A549 treated with Mapracorat at 1 μM for 4 hours (cell line): ENCODE data around the gene TRAPPC3. TPM values are rescaled to one million over a fixed set of nuclear protein-coding genes. Genes with fewer than 3 reads are reported as not detected.

Source experiments
- total RNA-seq: library from RNA; stranded (reverse); fragments of 200-300 nt; extraction: Qiagen RNA extraction; gene quantifications from 5 replicates; pipeline ENCODE4 v1.2.3, GENCODE V29; 2022

Gene TRAPPC3
- 69.6 to 89.3 TPM (median 84.8 TPM) in 5 replicates for total RNA-seq

GRCh38 chr1:36149237-36149972, at the start of gene TRAPPC3:
Gene TRAPPC3, minus strand, starts transcription at chr1:36149486. Its CDS starts 108 bp downstream, at chr1:36149378.

GRCh38 chr1:36155408-36156328, 6.4 kb upstream of the TRAPPC3 start, which contains the start of gene MAP7D1:
Gene MAP7D1, plus strand, starts transcription at chr1:36156160. Its CDS starts 258 bp downstream, at chr1:36156418.

GRCh38 chr1:36125129-36125991, 23.9 kb downstream of the TRAPPC3 start, which contains the start of gene COL8A2:
Gene COL8A2, minus strand, starts transcription at chr1:36125222. Its CDS starts 24,980 bp downstream, at chr1:36100242.

GRCh38 chr1:36088577-36089392, 60.5 kb downstream of the TRAPPC3 start, which contains the start of gene ADPRS:
Gene ADPRS, plus strand, starts transcription at chr1:36088892. Its CDS starts 13 bp downstream, at chr1:36088905.

Other genes with a start within 250 kb of the TRAPPC3 start
- 6.0 to 7.4 TPM (median 7.0 TPM) in 5 replicates for gene AGO3, start 218.4 kb downstream of the TRAPPC3 start, total RNA-seq
- gene TEKT2, start 65.4 kb downstream of the TRAPPC3 start, total RNA-seq = not detected in 5 replicates
- 23.8 to 32.3 TPM (median 30.7 TPM) in 5 replicates for gene ADPRS, start 60.6 kb downstream of the TRAPPC3 start, total RNA-seq
- 0.08 to 0.15 TPM (median 0.12 TPM) in 5 replicates for gene COL8A2, start 24.3 kb downstream of the TRAPPC3 start, total RNA-seq
- 179 to 203 TPM (median 196 TPM) in 5 replicates for gene MAP7D1, start 6.7 kb upstream of the TRAPPC3 start, total RNA-seq
- 62.8 to 73.5 TPM (median 69.7 TPM) in 5 replicates for gene THRAP3, start 75.0 kb upstream of the TRAPPC3 start, total RNA-seq
- gene SH3D21, start 156.9 kb upstream of the TRAPPC3 start, total RNA-seq = 1.9 to 3.8 TPM (median 2.4 TPM) in 5 replicates
- gene EVA1B, start 174.2 kb upstream of the TRAPPC3 start, total RNA-seq = 9.5 to 25.0 TPM (median 23.7 TPM) in 5 replicates
- 8.3 to 11.0 TPM (median 10.7 TPM) in 5 replicates for gene STK40, start 236.4 kb upstream of the TRAPPC3 start, total RNA-seq
- gene LSM10, start 248.4 kb upstream of the TRAPPC3 start, total RNA-seq = 40.4 to 47.1 TPM (median 43.0 TPM) in 5 replicates